ENCODE results near the gene MMS22L. TPM values are rescaled to one million over a fixed set of nuclear protein-coding genes. Genes with fewer than 3 reads are reported as not detected.

MMS22L gene
- total and polyA plus RNA-seq, 2 of the 4 experiments (the other 2 are of a cell fraction), result 6.1 to 18.6 TPM

DNA sequence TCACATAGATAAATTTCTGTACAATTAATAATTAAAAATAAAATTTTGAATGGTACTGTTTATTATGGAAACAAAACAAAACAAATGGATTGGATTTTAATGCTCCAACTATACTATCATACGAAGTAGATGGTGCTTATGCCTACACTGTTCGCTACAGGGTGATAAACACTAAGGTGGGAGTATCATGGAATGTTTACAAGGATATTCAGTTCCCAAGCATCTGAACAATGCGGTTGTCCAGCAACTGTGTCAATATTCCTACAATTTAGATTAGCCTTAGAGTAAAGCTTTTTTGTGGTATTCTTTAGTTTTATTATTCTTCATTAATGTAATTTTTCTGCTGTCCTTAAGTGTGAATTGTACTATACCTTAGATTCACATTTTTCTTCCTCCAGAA lies 105.1 kb downstream of the MMS22L start:
- Histone ChIP-seq H3K4ac (ENCODE audit: low read depth, low read length) (no peak overlapping the region), H2AK5ac (ENCODE audit: low read depth, low read length) (no peak overlapping the region), H3K4me3 (ENCODE audit: insufficient read depth, low read depth, low read length) (no peak overlapping the region), H2BK5ac (ENCODE audit: low read depth, low read length, poor library complexity, severe bottlenecking) (no peak overlapping the region), H2BK15ac (ENCODE audit: low read depth, low read length) (no peak overlapping the region), H3K23ac (ENCODE audit: low read depth, low read length) (no peak overlapping the region), H3K79me1 (ENCODE audit: low read depth in 1 of 2, low read length in 2 of 2) (no peaks in the 10 kb centered on the region), H3K14ac (replicated peaks; ENCODE audit: low read depth, low read length) (no peak overlapping the region), H3K27ac (ENCODE audit: insufficient read depth, low read length) (no peak overlapping the region), H3K36me3 (ENCODE audit: control insufficient read depth, insufficient read depth, low read length) (no peaks in the 10 kb centered on the region), H2AFZ (replicated peaks; ENCODE audit: low read length, poor library complexity) (no peak overlapping the region), H4K8ac (ENCODE audit: low read depth in 2 of 2, low read length in 2 of 2) (no peak overlapping the region), H4K91ac (ENCODE audit: insufficient read depth, low read depth, low read length) (no peak overlapping the region), H3K18ac (ENCODE audit: low read depth, low read length) (no peak overlapping the region), H2BK120ac (ENCODE audit: low read depth, low read length) (no peak overlapping the region), H3K9me3 (ENCODE audit: control insufficient read depth, insufficient read depth, low read length) (no peaks in the 10 kb centered on the region), H4K20me1 (ENCODE audit: insufficient read depth, low read length) (no peaks in the 10 kb centered on the region), H3K27me3 (ENCODE audit: control insufficient read depth, insufficient read depth, low read length) (no peaks in the 10 kb centered on the region), H3K9me1 (ENCODE audit: insufficient read depth, low read length) (no peaks in the 10 kb centered on the region), H3K56ac (ENCODE audit: extremely low read depth, insufficient read depth, low read length) (no peak overlapping the region), H3K4me1 (ENCODE audit: control insufficient read depth, insufficient read depth, low read length) (no peaks in the 10 kb centered on the region), H2BK20ac (ENCODE audit: low read depth, low read length) (no peak overlapping the region), H2AK9ac (replicated peaks; ENCODE audit: low read depth, low read length, poor library complexity) (no peak overlapping the region), H4K5ac (ENCODE audit: low read depth, low read length) (no peak overlapping the region), H3K9ac (ENCODE audit: low read depth, low read length) (no peak overlapping the region), H3K4me2 (ENCODE audit: low read depth, low read length) (no peak overlapping the region)
- ChIA-PET POLR2A (ENCODE audit: unreplicated experiment) (no interaction called here), CTCF (interaction anchor here (1.0 kb wide), 1 partner anchor 217 kb away, joined by 4 read pairs; no protein-coding TSS in a partner anchor)
- BruUV-seq (replicated peaks), result no TSS peak
- ATAC-seq (ENCODE audit: low read depth) (no peak), DNase-seq (peak; percentile 31)
- in situ Hi-C loops (cut with MboI; ENCODE audit: low sequenced_read_pairs) (no loop called here), dilution Hi-C loops (cut with HindIII; ENCODE audit: low sequenced_read_pairs, unreplicated experiment) (no loop called here), intact Hi-C loops (cut with micrococcal nuclease) (no loop called here)
- TF ChIP-seq SMC3 (IDR thresholded peaks at IDR 0.05; ENCODE audit: low read depth, low read length), result no peak
- TF ChIP-seq CEBPB (IDR thresholded peaks at IDR 0.05; ENCODE audit: low read depth, low read length), result no peak
- no CpG with 5 or more reads among the region's 3 CpGs for WGBS, 2 experiments (ENCODE audit: extremely low coverage in 2 of 2, insufficient read length in 1 of 2)
